ENCODE measurements around the gene CEBPB.

DNA sequence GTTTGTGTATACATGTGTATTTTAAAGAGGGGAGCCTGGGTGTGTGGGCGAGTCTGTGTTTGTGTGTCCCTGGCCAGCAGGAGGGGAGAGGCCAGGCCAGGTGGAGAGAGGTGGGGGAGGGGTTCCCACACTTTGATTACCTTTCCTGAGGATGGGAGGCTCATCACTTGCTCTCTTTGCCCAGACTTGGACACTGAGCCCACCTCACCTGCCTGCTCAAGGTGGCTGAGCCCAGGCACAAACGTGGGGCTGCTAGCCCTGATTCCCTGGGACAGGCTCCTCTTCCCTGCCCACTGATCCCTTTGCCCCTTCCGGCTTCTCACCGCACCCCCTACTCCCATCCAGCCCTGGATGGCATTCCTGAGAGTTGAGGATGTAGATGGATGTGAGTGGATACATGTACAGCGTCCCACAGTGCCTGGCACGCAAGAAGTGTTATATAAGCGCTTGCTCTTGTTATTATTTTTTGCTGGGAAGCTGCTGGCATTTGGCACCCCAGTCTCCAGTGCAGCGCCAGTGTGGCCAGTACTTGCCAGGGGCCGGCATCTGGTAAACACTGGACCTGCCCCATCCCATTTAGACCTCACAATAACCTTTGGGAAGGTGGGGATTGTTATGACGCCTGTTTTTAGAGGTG lies 2.7 kb downstream of the CEBPB start:
- no peak for TF ChIP-seq REST (IDR thresholded peaks at IDR 0.05; ENCODE audit: insufficient read depth in 1 of 2, low read depth in 2 of 2, low read length in 2 of 2)
- TF ChIP-seq POLR2AphosphoS5 (IDR thresholded peaks at IDR 0.05; ENCODE audit: low read depth, low read length) = no peak; the same call in 1 of the 2 replicates
